Epithelial cell of esophagus (primary cell): ENCODE data around the gene IL16.
A peak's percentile ranks its signal among the peaks of the same experiment; 100 is the strongest.
"Not testable (repeated sequence)": the region's sequence is repeated elsewhere in the genome, so short reads cannot be mapped to it uniquely, and the experiment has no call there.

ENCODE experiments used
- DNase-seq: peaks from one replicate; pipeline ENCODE4 v3.0.0; 2010; ENCODE audit warnings: low read depth
- H3K4me3 ChIP-seq: 2 replicates; pipeline ENCODE4 v1.5.1; 2011; ENCODE audit warnings: mild to moderate bottlenecking, low read length, control low read depth
- CTCF ChIP-seq: IDR thresholded peaks from 2 replicates; pipeline ENCODE4 v1.5.1; 2011; ENCODE audit warnings: low read depth, mild to moderate bottlenecking, low read length, control low read depth, inconsistent platforms; ENCODE audit not compliant: insufficient read depth; ENCODE audit errors: missing control alignments

The IL16 gene

GRCh38 chr15:81323944-81324881 lies 127.5 kb downstream of the IL16 start, which contains the start of gene STARD5:
Gene STARD5, minus strand, starts transcription at chr15:81324141. Its CDS starts 42 bp downstream, at chr15:81324099.
- H3K4me3 ChIP-seq, result peak within 1 kb of the TSS; percentile 89
- TF ChIP-seq CTCF, result no peak
- DNase-seq, result peak; percentile 99

GRCh38 chr15:81326466-81327212 lies 130.0 kb downstream of the IL16 start:
- DNase-seq, result no peak
- TF ChIP-seq CTCF, result no peak
- no peak overlapping the region for H3K4me3 ChIP-seq

- H3K4me3 ChIP-seq, result no peak overlapping the region
- TF ChIP-seq CTCF, result no peak
- DNase-seq, result no peak
These were observed 130.8 kb downstream of the IL16 start for GRCh38 chr15:81327516-81327915.

- no peak for TF ChIP-seq CTCF
- H3K4me3 ChIP-seq, result no peak overlapping the region
- DNase-seq, result no peak
These were observed 132.8 kb downstream of the IL16 start for GRCh38 chr15:81329446-81329845.

- TF ChIP-seq CTCF, result no peak
- no peak for DNase-seq
- H3K4me3 ChIP-seq, result no peak overlapping the region
These were observed 133.8 kb downstream of the IL16 start for GRCh38 chr15:81330366-81331090.

GRCh38 chr15:81331141-81331540 lies 134.5 kb downstream of the IL16 start:
- not testable (repeated sequence) for H3K4me3 ChIP-seq, DNase-seq

GRCh38 chr15:81331600-81331999 lies 134.9 kb downstream of the IL16 start:
- no peak for TF ChIP-seq CTCF
- DNase-seq, result no peak

More at GRCh38 chr15:81331600-81331999, 134.9 kb downstream of the IL16 start:
- H3K4me3 ChIP-seq, result no peak overlapping the region
